ENCODE measurements around the gene ECE1. TPM values are rescaled to one million over a fixed set of nuclear protein-coding genes. Genes with fewer than 3 reads are reported as not detected.
A peak's percentile ranks its signal among the peaks of the same experiment; 100 is the strongest.

ECE1 gene
- total and polyA plus RNA-seq, 5 donors from 2014 or later = 25.7 to 140 (median 28.6) TPM

DNA sequence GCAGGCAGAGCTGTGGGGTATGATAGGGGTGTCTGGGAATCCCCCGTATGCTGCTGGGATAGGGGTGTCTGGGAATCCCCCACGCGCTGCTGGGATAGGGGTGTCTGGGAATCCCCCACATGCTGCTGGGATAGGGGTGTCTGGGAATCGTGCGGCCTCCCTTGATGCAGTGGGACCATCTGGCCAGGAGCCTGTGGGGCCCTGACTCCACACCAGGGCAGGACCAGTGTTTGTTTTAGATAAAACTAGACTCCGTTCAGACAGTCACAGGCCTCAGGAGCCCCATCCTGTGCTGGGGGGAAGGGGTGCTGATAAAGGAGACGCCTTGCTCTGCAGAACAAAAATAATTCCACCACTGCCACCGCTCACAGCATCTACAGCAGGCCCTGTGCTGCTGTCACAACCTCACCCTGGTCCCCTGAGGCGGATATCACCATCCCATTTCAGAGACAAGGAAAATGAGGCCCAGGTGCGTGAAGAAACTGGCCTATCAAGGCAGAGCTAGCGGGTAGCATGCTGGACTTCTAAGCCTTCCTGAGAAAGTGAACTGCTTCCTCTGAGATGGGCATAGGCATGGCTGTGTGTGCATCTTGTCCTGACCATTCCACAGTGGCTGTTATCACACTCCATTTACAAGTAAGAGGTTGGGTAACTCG lies 24.0 kb downstream of the ECE1 start:
- Histone ChIP-seq H3K4me1 (ENCODE audit: control insufficient read depth, insufficient read depth, low read length, poor library complexity, severe bottlenecking) (peaks cover 11% of the 10 kb centered on the region), H3K27ac (ENCODE audit: insufficient read depth, low read length, poor library complexity, severe bottlenecking) (no peak overlapping the region), H3K36me3 (ENCODE audit: control insufficient read depth, insufficient read depth, low read length) (peaks cover 81% of the 10 kb centered on the region), H3K9me3 (ENCODE audit: control insufficient read depth in 2 of 2, low read length in 2 of 2) (no peaks in the 10 kb centered on the region), H3K27me3 (ENCODE audit: control insufficient read depth, insufficient read depth, low read length) (no peaks in the 10 kb centered on the region), H3K4me3 (ENCODE audit: low read depth, low read length) (no peak overlapping the region)
- H3K4me3 Mint-ChIP-seq = no peak overlapping the region
- no peaks in the 10 kb centered on the region for H3K27me3 Mint-ChIP-seq
- H3K4me1 Mint-ChIP-seq = peaks cover 8 to 37% (median 18%) of the 10 kb centered on the region in 4 donors
- no peak overlapping the region for H3K27ac Mint-ChIP-seq
- no peak for ATAC-seq (ENCODE audit: low read depth in 2 of 2)
- H3K36me3 Mint-ChIP-seq = peaks cover 51% of the 10 kb centered on the region
- DNase-seq = no peak
- H3K9me3 Mint-ChIP-seq = no peaks in the 10 kb centered on the region

- H3K36me3 ChIP-seq (ENCODE audit: control insufficient read depth, insufficient read depth, low read length) = peaks cover 81% of the 10 kb centered on the region
- Mint-ChIP-seq H3K27ac (no peak overlapping the region), H3K36me3 (peaks cover 52% of the 10 kb centered on the region), H3K9me3 (no peaks in the 10 kb centered on the region), H3K4me1 (peaks cover 12 to 37% (median 21%) of the 10 kb centered on the region in 4 donors), H3K4me3 (no peak overlapping the region), H3K27me3 (no peaks in the 10 kb centered on the region)
- H3K9me3 ChIP-seq (ENCODE audit: control insufficient read depth in 2 of 2, low read length in 2 of 2) = no peaks in the 10 kb centered on the region
- DNase-seq (no peak), ATAC-seq (ENCODE audit: low read depth in 2 of 2) (no peak)
- no peak overlapping the region for H3K4me3 ChIP-seq (ENCODE audit: low read depth, low read length)
- H3K4me1 ChIP-seq (ENCODE audit: control insufficient read depth, insufficient read depth, low read length, poor library complexity, severe bottlenecking) = peaks cover 10% of the 10 kb centered on the region
- no peak overlapping the region for H3K27ac ChIP-seq (ENCODE audit: insufficient read depth, low read length, poor library complexity, severe bottlenecking)
- no peaks in the 10 kb centered on the region for H3K27me3 ChIP-seq (ENCODE audit: control insufficient read depth, insufficient read depth, low read length)
These were observed 24.6 kb downstream of the ECE1 start for GRCh38 chr1:21265644-21266043.

- peaks cover 3% of the 10 kb centered on the region for H3K4me1 ChIP-seq (ENCODE audit: control insufficient read depth, insufficient read depth, low read length, poor library complexity, severe bottlenecking)
- Mint-ChIP-seq H3K27me3 (no peaks in the 10 kb centered on the region), H3K36me3 (peaks cover 54% of the 10 kb centered on the region), H3K4me1 (peaks cover 12 to 34% (median 19%) of the 10 kb centered on the region in 4 donors), H3K27ac (peak overlapping the region in 2 of 3 donors; percentile 52 to 92), H3K4me3 (no peak overlapping the region), H3K9me3 (no peaks in the 10 kb centered on the region)
- no peaks in the 10 kb centered on the region for H3K27me3 ChIP-seq (ENCODE audit: control insufficient read depth, insufficient read depth, low read length)
- ATAC-seq (ENCODE audit: low read depth in 2 of 2) (no peak), DNase-seq (no peak)
- H3K4me3 ChIP-seq (ENCODE audit: low read depth, low read length) = no peak overlapping the region
- peaks cover 81% of the 10 kb centered on the region for H3K36me3 ChIP-seq (ENCODE audit: control insufficient read depth, insufficient read depth, low read length)
- no peak overlapping the region for H3K27ac ChIP-seq (ENCODE audit: insufficient read depth, low read length, poor library complexity, severe bottlenecking)
- no peaks in the 10 kb centered on the region for H3K9me3 ChIP-seq (ENCODE audit: control insufficient read depth in 2 of 2, low read length in 2 of 2)
These were observed 25.4 kb downstream of the ECE1 start for GRCh38 chr1:21264898-21265297.

- no peak overlapping the region for H3K4me3 Mint-ChIP-seq
- peaks cover 12 to 40% (median 26%) of the 10 kb centered on the region in 4 donors for H3K4me1 Mint-ChIP-seq
- Histone ChIP-seq H3K4me3 (ENCODE audit: low read depth, low read length) (no peak overlapping the region), H3K4me1 (ENCODE audit: control insufficient read depth, insufficient read depth, low read length, poor library complexity, severe bottlenecking) (peaks cover 15% of the 10 kb centered on the region), H3K27ac (ENCODE audit: insufficient read depth, low read length, poor library complexity, severe bottlenecking) (no peak overlapping the region), H3K27me3 (ENCODE audit: control insufficient read depth, insufficient read depth, low read length) (no peaks in the 10 kb centered on the region), H3K9me3 (ENCODE audit: control insufficient read depth in 2 of 2, low read length in 2 of 2) (no peaks in the 10 kb centered on the region), H3K36me3 (ENCODE audit: control insufficient read depth, insufficient read depth, low read length) (peaks cover 74% of the 10 kb centered on the region)
- no peaks in the 10 kb centered on the region for H3K27me3 Mint-ChIP-seq
- no peak for DNase-seq
- no peak overlapping the region for H3K27ac Mint-ChIP-seq
- peaks cover 52% of the 10 kb centered on the region for H3K36me3 Mint-ChIP-seq
- H3K9me3 Mint-ChIP-seq = peaks cover 0 to 1% (median 0%) of the 10 kb centered on the region in 7 donors
- no peak for ATAC-seq (ENCODE audit: low read depth in 2 of 2)
These were observed 26.5 kb downstream of the ECE1 start for GRCh38 chr1:21263653-21264225.

DNA sequence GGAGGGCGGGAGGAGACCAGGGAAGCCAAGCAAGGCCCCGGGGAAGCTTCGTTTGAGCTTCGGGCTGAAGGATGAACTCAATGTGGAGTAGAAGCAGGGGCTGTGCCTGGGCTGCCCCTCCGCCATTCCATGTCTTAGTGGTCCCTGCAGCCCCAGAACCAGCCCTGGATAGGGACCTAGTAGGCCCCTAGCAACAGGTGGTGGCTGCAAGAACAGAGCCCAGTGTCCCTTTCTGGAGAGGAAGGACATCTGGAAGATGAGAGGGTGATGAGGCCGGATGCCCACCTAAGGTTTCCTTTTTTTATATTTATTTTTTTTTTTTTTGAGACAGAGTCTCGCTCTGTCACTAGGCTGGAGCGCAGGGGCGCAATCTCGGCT lies 27.2 kb downstream of the ECE1 start:
- no peaks in the 10 kb centered on the region for H3K27me3 Mint-ChIP-seq
- no peaks in the 10 kb centered on the region for H3K9me3 ChIP-seq (ENCODE audit: control insufficient read depth in 2 of 2, low read length in 2 of 2)
- no peak overlapping the region for H3K27ac Mint-ChIP-seq
- H3K4me3 ChIP-seq (ENCODE audit: low read depth, low read length) = no peak overlapping the region
- peaks cover 0 to 1% (median 0%) of the 10 kb centered on the region in 7 donors for H3K9me3 Mint-ChIP-seq
- peaks cover 22% of the 10 kb centered on the region for H3K4me1 ChIP-seq (ENCODE audit: control insufficient read depth, insufficient read depth, low read length, poor library complexity, severe bottlenecking)
- ATAC-seq (ENCODE audit: low read depth in 2 of 2) (no peak), DNase-seq (no peak)
- H3K36me3 ChIP-seq (ENCODE audit: control insufficient read depth, insufficient read depth, low read length) = peaks cover 67% of the 10 kb centered on the region
- H3K4me1 Mint-ChIP-seq = peaks cover 16 to 47% (median 32%) of the 10 kb centered on the region in 4 donors
- H3K36me3 Mint-ChIP-seq = peaks cover 50% of the 10 kb centered on the region
- H3K27ac ChIP-seq (ENCODE audit: insufficient read depth, low read length, poor library complexity, severe bottlenecking) = no peak overlapping the region
- H3K27me3 ChIP-seq (ENCODE audit: control insufficient read depth, insufficient read depth, low read length) = no peaks in the 10 kb centered on the region
- no peak overlapping the region for H3K4me3 Mint-ChIP-seq

- peak overlapping the region in 2 of 3 donors; percentile 20 to 83 for H3K27ac Mint-ChIP-seq
- H3K4me3 Mint-ChIP-seq = no peak overlapping the region
- ATAC-seq (ENCODE audit: low read depth in 2 of 2) (no peak), DNase-seq (no peak)
- peaks cover 49% of the 10 kb centered on the region for H3K36me3 Mint-ChIP-seq
- H3K27me3 ChIP-seq (ENCODE audit: control insufficient read depth, insufficient read depth, low read length) = no peaks in the 10 kb centered on the region
- H3K4me1 ChIP-seq (ENCODE audit: control insufficient read depth, insufficient read depth, low read length, poor library complexity, severe bottlenecking) = peaks cover 26% of the 10 kb centered on the region
- H3K27ac ChIP-seq (ENCODE audit: insufficient read depth, low read length, poor library complexity, severe bottlenecking) = no peak overlapping the region
- H3K4me1 Mint-ChIP-seq = peaks cover 17 to 48% (median 36%) of the 10 kb centered on the region in 4 donors
- no peak overlapping the region for H3K4me3 ChIP-seq (ENCODE audit: low read depth, low read length)
- no peaks in the 10 kb centered on the region for H3K9me3 ChIP-seq (ENCODE audit: control insufficient read depth in 2 of 2, low read length in 2 of 2)
- H3K27me3 Mint-ChIP-seq = no peaks in the 10 kb centered on the region
- peaks cover 0 to 1% (median 0%) of the 10 kb centered on the region in 7 donors for H3K9me3 Mint-ChIP-seq
- peaks cover 63% of the 10 kb centered on the region for H3K36me3 ChIP-seq (ENCODE audit: control insufficient read depth, insufficient read depth, low read length)
These were observed 27.8 kb downstream of the ECE1 start for GRCh38 chr1:21262293-21263051.

GRCh38 chr1:21261551-21262292 lies 28.5 kb downstream of the ECE1 start:
- no peak overlapping the region for H3K4me3 ChIP-seq (ENCODE audit: low read depth, low read length)
- H3K27me3 Mint-ChIP-seq = no peaks in the 10 kb centered on the region
- no peak overlapping the region for H3K27ac ChIP-seq (ENCODE audit: insufficient read depth, low read length, poor library complexity, severe bottlenecking)
- ATAC-seq (ENCODE audit: low read depth in 2 of 2) = no peak
- peak overlapping the region in 2 of 4 donors; percentile 8 to 33 for H3K4me3 Mint-ChIP-seq
- H3K27me3 ChIP-seq (ENCODE audit: control insufficient read depth, insufficient read depth, low read length) = no peaks in the 10 kb centered on the region
- H3K9me3 ChIP-seq (ENCODE audit: control insufficient read depth in 2 of 2, low read length in 2 of 2) = no peaks in the 10 kb centered on the region
- H3K9me3 Mint-ChIP-seq = peaks cover 0 to 1% (median 0%) of the 10 kb centered on the region in 7 donors
- no peak for DNase-seq
- peak overlapping the region; percentile 61 to 92 (median 83) for H3K27ac Mint-ChIP-seq
- peaks cover 63% of the 10 kb centered on the region for H3K36me3 ChIP-seq (ENCODE audit: control insufficient read depth, insufficient read depth, low read length)
- H3K4me1 Mint-ChIP-seq = peaks cover 11 to 55% (median 38%) of the 10 kb centered on the region in 4 donors
- peaks cover 26% of the 10 kb centered on the region for H3K4me1 ChIP-seq (ENCODE audit: control insufficient read depth, insufficient read depth, low read length, poor library complexity, severe bottlenecking)
- peaks cover 47% of the 10 kb centered on the region for H3K36me3 Mint-ChIP-seq

Measured in CD4-positive, CD25-positive, alpha-beta regulatory T cell (primary cell).